Kidney epithelial cell (primary cell): ENCODE results near the gene CATSPERB. TPM values are rescaled to one million over a fixed set of nuclear protein-coding genes. Genes with fewer than 3 reads are reported as not detected.

Experiments
- DNase-seq: peaks from one replicate; pipeline ENCODE4 v3.0.0-alpha.2; 2010; ENCODE audit warnings: low read depth
- H3K27me3 ChIP-seq: 2 replicates; pipeline ENCODE4 v1.6.0; 2011; ENCODE audit warnings: low read length; ENCODE audit not compliant: control insufficient read depth, insufficient read depth
- H3K36me3 ChIP-seq: 2 replicates; pipeline ENCODE4 v1.5.1; 2011; ENCODE audit warnings: low read length; ENCODE audit not compliant: control insufficient read depth, insufficient read depth
- H3K4me3 ChIP-seq: 2 replicates; pipeline ENCODE4 v1.5.1; 2011; ENCODE audit warnings: low read depth, mild to moderate bottlenecking, control low read depth, low read length
- CTCF ChIP-seq: IDR thresholded peaks from 2 replicates; pipeline ENCODE4 v1.5.1; 2011; ENCODE audit warnings: mild to moderate bottlenecking, moderate library complexity, low read length, control low read depth, inconsistent platforms; ENCODE audit not compliant: insufficient read depth, poor library complexity, severe bottlenecking
- total RNA-seq: library from RNA; depleted of rRNA; stranded (reverse); fragments of >200 nt; gene quantifications from 2 replicates; pipeline ENCODE4 v1.2.3, GENCODE V29; 2015

Gene CATSPERB
- total RNA-seq, 1 donor from 2014 or later: 0.08 TPM

GRCh38 chr14:91653451-91653850 is 78.4 kb downstream of the CATSPERB start:
- DNase-seq: no peak
- Histone ChIP-seq H3K4me3 (no peak overlapping the region), H3K27me3 (no peaks in the 10 kb centered on the region), H3K36me3 (no peaks in the 10 kb centered on the region)
- TF ChIP-seq CTCF: no peak

DNA sequence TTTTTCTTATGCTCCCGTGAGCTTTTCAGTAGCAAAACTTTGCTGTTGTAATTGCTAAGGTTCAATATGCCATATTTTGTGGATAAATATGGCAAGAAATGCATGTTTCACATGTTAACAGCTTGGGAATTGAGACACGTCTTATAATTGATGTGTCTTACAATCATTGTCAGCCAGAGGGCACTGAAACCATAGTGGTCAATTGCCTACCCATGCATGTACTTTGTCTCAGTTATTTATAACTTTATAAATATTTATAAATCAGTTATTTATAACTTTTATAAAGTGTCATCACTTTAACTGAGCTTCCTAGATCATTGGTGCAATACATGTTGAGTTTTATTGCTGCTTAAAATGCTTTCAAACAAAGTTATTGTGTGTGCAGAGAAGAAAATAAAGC is 82.0 kb downstream of the CATSPERB start:
- no peaks in the 10 kb centered on the region for H3K27me3 ChIP-seq
- DNase-seq: no peak
- peak; percentile 57 for TF ChIP-seq CTCF
- no peak overlapping the region for H3K4me3 ChIP-seq
- no peaks in the 10 kb centered on the region for H3K36me3 ChIP-seq

DNA sequence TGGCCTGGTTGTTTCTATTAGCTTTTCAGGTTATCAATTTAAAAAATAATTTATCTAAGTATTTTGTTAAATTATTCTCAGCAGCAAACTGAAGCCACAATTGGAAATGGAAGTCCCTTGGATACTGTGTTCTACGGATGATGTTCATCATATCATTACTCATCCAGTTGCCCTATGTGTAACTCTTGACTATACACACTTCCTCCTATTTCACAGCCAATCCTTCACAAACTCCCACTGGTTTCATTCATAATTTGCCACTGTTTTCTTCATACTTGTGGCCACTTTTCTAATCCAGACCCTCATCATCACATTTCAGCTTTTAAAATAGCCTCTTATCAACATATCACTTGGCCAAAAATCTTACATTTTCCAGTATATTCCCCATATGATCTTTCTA is 84.0 kb downstream of the CATSPERB start:
- no peaks in the 10 kb centered on the region for H3K36me3 ChIP-seq
- H3K4me3 ChIP-seq: no peak overlapping the region
- H3K27me3 ChIP-seq: no peaks in the 10 kb centered on the region
- no peak for DNase-seq
- no peak for TF ChIP-seq CTCF

DNA sequence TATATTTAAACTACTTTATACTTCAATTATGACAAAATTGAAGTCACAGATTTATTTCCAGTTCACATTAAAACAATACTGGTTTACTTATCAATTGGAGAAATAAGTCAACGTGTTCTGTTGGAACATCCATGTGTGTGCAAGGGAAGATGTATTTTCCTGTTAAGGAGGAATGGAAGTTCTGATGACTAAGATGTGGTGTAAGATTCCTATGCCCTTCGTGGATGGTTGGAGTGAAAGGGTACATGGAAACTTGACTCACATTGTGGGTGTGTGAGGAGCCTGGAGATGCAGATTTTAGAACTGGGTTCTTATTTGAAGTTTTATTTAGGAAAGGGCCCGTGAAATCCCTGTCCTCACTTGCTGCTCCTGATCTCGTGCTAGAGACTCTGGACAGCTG is 95.3 kb downstream of the CATSPERB start:
- TF ChIP-seq CTCF: no peak
- no peak overlapping the region for H3K4me3 ChIP-seq
- H3K27me3 ChIP-seq: no peaks in the 10 kb centered on the region
- DNase-seq: no peak
- no peaks in the 10 kb centered on the region for H3K36me3 ChIP-seq

DNA sequence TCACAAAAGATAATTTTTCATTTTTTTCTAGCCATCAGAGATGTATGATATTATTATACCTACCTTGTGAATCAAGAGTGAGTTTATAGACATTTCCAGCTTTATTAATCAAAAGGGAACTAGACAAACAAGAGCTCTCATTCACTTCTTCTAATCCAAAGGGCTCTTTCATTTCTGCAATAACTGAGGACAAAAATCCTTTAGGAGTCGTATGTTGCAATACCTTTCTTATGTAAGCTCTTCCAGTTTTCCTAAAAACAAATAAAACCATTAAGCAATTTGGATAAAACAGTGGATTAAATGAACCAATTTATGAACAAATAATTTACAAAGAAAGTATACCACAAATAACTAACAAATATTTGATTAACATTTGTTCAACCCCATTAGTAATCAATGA is 107.1 kb downstream of the CATSPERB start:
- H3K4me3 ChIP-seq: no peak overlapping the region
- DNase-seq: no peak
- H3K36me3 ChIP-seq: no peaks in the 10 kb centered on the region
- TF ChIP-seq CTCF: no peak
- H3K27me3 ChIP-seq: no peaks in the 10 kb centered on the region

DNA sequence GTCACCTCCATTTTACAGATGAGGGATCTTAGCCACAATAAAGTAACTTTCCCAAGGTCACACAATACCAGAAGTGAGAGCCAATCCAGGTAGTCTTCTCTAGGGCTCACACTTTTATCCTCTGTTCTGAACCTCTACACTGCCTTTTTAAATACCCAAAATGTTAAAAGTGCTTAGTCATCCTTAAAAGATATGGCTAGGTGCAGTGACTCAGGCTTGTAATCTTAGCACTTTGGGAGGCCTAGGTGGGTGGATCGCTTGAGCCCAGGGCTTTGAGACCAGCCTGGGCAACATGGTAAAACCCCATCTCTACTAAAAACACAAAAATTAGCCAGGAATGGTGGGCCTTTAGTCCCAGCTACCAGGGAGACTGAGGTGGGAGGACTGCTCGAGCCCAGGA is 117.7 kb downstream of the CATSPERB start:
- H3K4me3 ChIP-seq: no peak overlapping the region
- H3K36me3 ChIP-seq: no peaks in the 10 kb centered on the region
- DNase-seq: no peak
- H3K27me3 ChIP-seq: no peaks in the 10 kb centered on the region
- TF ChIP-seq CTCF: no peak
